ENCODE results near the gene NME3. TPM values are rescaled to one million over a fixed set of nuclear protein-coding genes. Genes with fewer than 3 reads are reported as not detected.

NME3 gene
- total and polyA plus RNA-seq, 9 of the 15 experiments (the other 6 are each of a cell fraction or from before 2014, with no cell fraction given), result 0.68 to 76.3 (median 11.5) TPM

- Histone ChIP-seq H3K79me2 (ENCODE audit: control insufficient read depth, insufficient read depth, low read length) (peaks cover 51% of the 10 kb centered on the region), H3K36me3 (ENCODE audit: control insufficient read depth, insufficient read depth, low read length) (peaks cover 60% of the 10 kb centered on the region; the same call in 2 of the 3 replicates), H3K9me3 (replicated peaks; ENCODE audit: control insufficient read depth, insufficient read depth, low read depth, low read length) (no peaks in the 10 kb centered on the region), H3K9me1 (ENCODE audit: control insufficient read depth, insufficient read depth, low read length) (peaks cover 2% of the 10 kb centered on the region), H3K4me2 (ENCODE audit: insufficient read depth, low read length) (peak overlapping the region; percentile 98; the same call in 1 of the 2 replicates), H3K27me3 (ENCODE audit: control insufficient read depth in 2 of 2, insufficient read depth in 2 of 2, low read length in 2 of 2) (no peaks in the 10 kb centered on the region), H3K4me1 (replicated peaks in 1 of 2; ENCODE audit: control insufficient read depth in 2 of 2, insufficient read depth in 2 of 2, low read length in 2 of 2) (peaks cover 20 to 97% of the 10 kb centered on the region in 2 experiments; a peak in 4 of 5 replicates), H3K4me3 (peak overlapping the region; percentile 96), H2AFZ (ENCODE audit: low read depth, low read length) (no peak overlapping the region), H3K27ac (ENCODE audit: extremely low read depth, low read depth, low read length) (no peak overlapping the region), H3K9ac (ENCODE audit: insufficient read depth in 1 of 2, low read depth in 2 of 2, low read length in 2 of 2) (peak overlapping the region in 1 of 2 experiments; percentile 93; a peak in 2 of 4 replicates), H4K20me1 (replicated peaks; ENCODE audit: control insufficient read depth, insufficient read depth, low read length) (peaks cover 8% of the 10 kb centered on the region; the same call in 1 of the 2 replicates)
- TF ChIP-seq ZBTB7A (IDR thresholded peaks at IDR 0.05; ENCODE audit: borderline replicate concordance, control insufficient read depth, low read depth, low read length) (0 out of 2 replicates have a peak, but pooled peaks have one; percentile 28), CEBPG (CRISPR knock-in tag; IDR thresholded peaks at IDR 0.05) (no peak), CEBPG (tag; conservative IDR thresholded peaks at IDR 0.05 in 1 of 2, IDR thresholded peaks at IDR 0.05 in 1 of 2) (no peak)
- no TSS peak for BruUV-seq (replicated peaks)
- WGBS (ENCODE audit: insufficient coverage, low coverage, missing lambda C conversion rate), result 85% methylated on average over 5 of the region's 7 CpGs
- FAIRE-seq, result no peak
- ATAC-seq, result no peak
- intact Hi-C loops (cut with micrococcal nuclease), result no loop called here
- ChIA-PET CTCF (ENCODE audit: low intra/inter-chr PET ratio) (interaction anchor here (1.5 to 2.6 kb wide), 2 partner anchors 38 to 155 kb away, joined by 4 to 8 read pairs; no protein-coding TSS in a partner anchor), POLR2A (interaction anchor here (0.7 to 1.9 kb wide), 5 partner anchors 9 to 190 kb away, joined by 3 to 11 read pairs (median 3); partner anchors contain the start of genes NUBP2 and RPS2)
- in situ Hi-C loops (cut with MboI), result no loop called here
- no peak for DNase-seq (ENCODE audit: extremely low read depth in 1 of 4, low spot score in 3 of 4)
These were observed 3.1 kb upstream of the NME3 start for GRCh38 chr16:1774448-1774780.
